ENCODE measurements around the gene TARM1. TPM values are rescaled to one million over a fixed set of nuclear protein-coding genes. Genes with fewer than 3 reads are reported as not detected.

The TARM1 gene
- total and polyA plus RNA-seq, 2 experiments from 2014 or later, result not detected

DNA sequence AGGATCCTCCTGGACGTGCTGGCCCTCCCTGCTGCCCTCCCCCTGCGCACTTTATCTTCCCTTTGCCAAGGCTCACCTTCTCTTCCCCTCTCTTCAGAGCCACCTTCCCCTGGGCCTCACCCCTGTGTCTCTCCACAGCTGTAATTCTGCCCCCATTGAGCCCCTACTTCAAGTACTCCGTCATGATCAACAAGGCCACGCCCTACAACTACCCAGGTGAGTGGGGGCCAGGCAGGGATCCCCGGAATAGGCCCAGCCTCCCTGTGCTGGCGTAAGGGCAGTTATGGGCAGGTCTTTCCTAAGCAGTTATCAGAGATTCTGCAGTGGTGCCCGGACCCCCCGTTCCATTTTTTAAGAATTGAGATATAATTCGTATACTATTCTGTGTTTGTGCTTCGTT lies 24.6 kb upstream of the TARM1 start:
- Histone ChIP-seq H4K20me1 (replicated peaks; ENCODE audit: insufficient read depth) (peaks cover 16% of the 10 kb centered on the region), H3K79me2 (replicated peaks; ENCODE audit: insufficient read depth) (peaks cover 22% of the 10 kb centered on the region), H3K4me3 (no peak overlapping the region), H3F3A (replicated peaks; ENCODE audit: low read depth) (0 out of 2 replicates have a peak, but pooled peaks cover 3% of the 10 kb centered on the region), H3K4me2 (no peak overlapping the region), H3K27me3 (ENCODE audit: insufficient read depth) (no peaks in the 10 kb centered on the region), H3K27ac (ENCODE audit: low read depth) (no peak overlapping the region), H3K36me3 (ENCODE audit: insufficient read depth) (peaks cover 10% of the 10 kb centered on the region), H2AFZ (no peak overlapping the region), H3K4me1 (ENCODE audit: insufficient read depth) (peaks cover 5% of the 10 kb centered on the region; the same call in 1 of the 2 replicates), H3K9me2 (ENCODE audit: insufficient read depth) (no peaks in the 10 kb centered on the region)
- DNase-seq (ENCODE audit: low spot score), result no peak
- no peak overlapping the region for H3K4me3 Mint-ChIP-seq
- H3K4me1 Mint-ChIP-seq, result peaks cover 7% of the 10 kb centered on the region
- H3K36me3 Mint-ChIP-seq (ENCODE audit: low read depth), result peaks cover 48% of the 10 kb centered on the region
- no peak overlapping the region for H3K27ac Mint-ChIP-seq
- no peak for ATAC-seq
- no peaks in the 10 kb centered on the region; the same call in 1 of the 3 replicates for H3K9me3 Mint-ChIP-seq
- H3K27me3 Mint-ChIP-seq (ENCODE audit: insufficient read depth, low read depth, poor library complexity), result peaks cover 22% of the 10 kb centered on the region
- no peak for TF ChIP-seq NANOG (IDR thresholded peaks at IDR 0.05; ENCODE audit: borderline replicate concordance)
- TF ChIP-seq, protein P1, sequence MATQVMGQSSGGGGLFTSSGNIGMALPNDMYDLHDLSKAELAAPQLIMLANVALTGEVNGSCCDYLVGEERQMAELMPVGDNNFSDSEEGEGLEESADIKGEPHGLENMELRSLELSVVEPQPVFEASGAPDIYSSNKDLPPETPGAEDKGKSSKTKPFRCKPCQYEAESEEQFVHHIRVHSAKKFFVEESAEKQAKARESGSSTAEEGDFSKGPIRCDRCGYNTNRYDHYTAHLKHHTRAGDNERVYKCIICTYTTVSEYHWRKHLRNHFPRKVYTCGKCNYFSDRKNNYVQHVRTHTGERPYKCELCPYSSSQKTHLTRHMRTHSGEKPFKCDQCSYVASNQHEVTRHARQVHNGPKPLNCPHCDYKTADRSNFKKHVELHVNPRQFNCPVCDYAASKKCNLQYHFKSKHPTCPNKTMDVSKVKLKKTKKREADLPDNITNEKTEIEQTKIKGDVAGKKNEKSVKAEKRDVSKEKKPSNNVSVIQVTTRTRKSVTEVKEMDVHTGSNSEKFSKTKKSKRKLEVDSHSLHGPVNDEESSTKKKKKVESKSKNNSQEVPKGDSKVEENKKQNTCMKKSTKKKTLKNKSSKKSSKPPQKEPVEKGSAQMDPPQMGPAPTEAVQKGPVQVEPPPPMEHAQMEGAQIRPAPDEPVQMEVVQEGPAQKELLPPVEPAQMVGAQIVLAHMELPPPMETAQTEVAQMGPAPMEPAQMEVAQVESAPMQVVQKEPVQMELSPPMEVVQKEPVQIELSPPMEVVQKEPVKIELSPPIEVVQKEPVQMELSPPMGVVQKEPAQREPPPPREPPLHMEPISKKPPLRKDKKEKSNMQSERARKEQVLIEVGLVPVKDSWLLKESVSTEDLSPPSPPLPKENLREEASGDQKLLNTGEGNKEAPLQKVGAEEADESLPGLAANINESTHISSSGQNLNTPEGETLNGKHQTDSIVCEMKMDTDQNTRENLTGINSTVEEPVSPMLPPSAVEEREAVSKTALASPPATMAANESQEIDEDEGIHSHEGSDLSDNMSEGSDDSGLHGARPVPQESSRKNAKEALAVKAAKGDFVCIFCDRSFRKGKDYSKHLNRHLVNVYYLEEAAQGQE (IDR thresholded peaks at IDR 0.05; ENCODE audit: unreplicated experiment), result no peak
- no peak for TF ChIP-seq ZNF331 (CRISPR knock-in tag; IDR thresholded peaks at IDR 0.05; ENCODE audit: low read depth)
- TF ChIP-seq, protein P2, sequence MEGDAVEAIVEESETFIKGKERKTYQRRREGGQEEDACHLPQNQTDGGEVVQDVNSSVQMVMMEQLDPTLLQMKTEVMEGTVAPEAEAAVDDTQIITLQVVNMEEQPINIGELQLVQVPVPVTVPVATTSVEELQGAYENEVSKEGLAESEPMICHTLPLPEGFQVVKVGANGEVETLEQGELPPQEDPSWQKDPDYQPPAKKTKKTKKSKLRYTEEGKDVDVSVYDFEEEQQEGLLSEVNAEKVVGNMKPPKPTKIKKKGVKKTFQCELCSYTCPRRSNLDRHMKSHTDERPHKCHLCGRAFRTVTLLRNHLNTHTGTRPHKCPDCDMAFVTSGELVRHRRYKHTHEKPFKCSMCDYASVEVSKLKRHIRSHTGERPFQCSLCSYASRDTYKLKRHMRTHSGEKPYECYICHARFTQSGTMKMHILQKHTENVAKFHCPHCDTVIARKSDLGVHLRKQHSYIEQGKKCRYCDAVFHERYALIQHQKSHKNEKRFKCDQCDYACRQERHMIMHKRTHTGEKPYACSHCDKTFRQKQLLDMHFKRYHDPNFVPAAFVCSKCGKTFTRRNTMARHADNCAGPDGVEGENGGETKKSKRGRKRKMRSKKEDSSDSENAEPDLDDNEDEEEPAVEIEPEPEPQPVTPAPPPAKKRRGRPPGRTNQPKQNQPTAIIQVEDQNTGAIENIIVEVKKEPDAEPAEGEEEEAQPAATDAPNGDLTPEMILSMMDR (conservative IDR thresholded peaks at IDR 0.05; ENCODE audit: low read depth in 2 of 2), result no peak
- TF ChIP-seq, protein P3, sequence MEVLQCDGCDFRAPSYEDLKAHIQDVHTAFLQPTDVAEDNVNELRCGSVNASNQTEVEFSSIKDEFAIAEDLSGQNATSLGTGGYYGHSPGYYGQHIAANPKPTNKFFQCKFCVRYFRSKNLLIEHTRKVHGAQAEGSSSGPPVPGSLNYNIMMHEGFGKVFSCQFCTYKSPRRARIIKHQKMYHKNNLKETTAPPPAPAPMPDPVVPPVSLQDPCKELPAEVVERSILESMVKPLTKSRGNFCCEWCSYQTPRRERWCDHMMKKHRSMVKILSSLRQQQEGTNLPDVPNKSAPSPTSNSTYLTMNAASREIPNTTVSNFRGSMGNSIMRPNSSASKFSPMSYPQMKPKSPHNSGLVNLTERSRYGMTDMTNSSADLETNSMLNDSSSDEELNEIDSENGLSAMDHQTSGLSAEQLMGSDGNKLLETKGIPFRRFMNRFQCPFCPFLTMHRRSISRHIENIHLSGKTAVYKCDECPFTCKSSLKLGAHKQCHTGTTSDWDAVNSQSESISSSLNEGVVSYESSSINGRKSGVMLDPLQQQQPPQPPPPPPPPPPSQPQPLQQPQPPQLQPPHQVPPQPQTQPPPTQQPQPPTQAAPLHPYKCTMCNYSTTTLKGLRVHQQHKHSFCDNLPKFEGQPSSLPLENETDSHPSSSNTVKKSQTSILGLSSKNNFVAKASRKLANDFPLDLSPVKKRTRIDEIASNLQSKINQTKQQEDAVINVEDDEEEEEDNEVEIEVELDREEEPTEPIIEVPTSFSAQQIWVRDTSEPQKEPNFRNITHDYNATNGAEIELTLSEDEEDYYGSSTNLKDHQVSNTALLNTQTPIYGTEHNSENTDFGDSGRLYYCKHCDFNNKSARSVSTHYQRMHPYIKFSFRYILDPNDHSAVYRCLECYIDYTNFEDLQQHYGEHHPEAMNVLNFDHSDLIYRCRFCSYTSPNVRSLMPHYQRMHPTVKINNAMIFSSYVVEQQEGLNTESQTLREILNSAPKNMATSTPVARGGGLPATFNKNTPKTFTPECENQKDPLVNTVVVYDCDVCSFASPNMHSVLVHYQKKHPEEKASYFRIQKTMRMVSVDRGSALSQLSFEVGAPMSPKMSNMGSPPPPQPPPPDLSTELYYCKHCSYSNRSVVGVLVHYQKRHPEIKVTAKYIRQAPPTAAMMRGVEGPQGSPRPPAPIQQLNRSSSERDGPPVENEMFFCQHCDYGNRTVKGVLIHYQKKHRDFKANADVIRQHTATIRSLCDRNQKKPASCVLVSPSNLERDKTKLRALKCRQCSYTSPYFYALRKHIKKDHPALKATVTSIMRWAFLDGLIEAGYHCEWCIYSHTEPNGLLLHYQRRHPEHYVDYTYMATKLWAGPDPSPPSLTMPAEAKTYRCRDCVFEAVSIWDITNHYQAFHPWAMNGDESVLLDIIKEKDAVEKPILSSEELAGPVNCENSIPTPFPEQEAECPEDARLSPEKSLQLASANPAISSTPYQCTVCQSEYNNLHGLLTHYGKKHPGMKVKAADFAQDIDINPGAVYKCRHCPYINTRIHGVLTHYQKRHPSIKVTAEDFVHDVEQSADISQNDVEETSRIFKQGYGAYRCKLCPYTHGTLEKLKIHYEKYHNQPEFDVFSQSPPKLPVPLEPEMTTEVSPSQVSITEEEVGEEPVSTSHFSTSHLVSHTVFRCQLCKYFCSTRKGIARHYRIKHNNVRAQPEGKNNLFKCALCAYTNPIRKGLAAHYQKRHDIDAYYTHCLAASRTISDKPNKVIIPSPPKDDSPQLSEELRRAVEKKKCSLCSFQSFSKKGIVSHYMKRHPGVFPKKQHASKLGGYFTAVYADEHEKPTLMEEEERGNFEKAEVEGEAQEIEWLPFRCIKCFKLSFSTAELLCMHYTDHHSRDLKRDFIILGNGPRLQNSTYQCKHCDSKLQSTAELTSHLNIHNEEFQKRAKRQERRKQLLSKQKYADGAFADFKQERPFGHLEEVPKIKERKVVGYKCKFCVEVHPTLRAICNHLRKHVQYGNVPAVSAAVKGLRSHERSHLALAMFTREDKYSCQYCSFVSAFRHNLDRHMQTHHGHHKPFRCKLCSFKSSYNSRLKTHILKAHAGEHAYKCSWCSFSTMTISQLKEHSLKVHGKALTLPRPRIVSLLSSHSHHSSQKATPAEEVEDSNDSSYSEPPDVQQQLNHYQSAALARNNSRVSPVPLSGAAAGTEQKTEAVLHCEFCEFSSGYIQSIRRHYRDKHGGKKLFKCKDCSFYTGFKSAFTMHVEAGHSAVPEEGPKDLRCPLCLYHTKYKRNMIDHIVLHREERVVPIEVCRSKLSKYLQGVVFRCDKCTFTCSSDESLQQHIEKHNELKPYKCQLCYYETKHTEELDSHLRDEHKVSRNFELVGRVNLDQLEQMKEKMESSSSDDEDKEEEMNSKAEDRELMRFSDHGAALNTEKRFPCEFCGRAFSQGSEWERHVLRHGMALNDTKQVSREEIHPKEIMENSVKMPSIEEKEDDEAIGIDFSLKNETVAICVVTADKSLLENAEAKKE (CRISPR knock-in tag; IDR thresholded peaks at IDR 0.05), result no peak
- no peak for TF ChIP-seq EZH2 (IDR thresholded peaks at IDR 0.05; ENCODE audit: low read depth, unreplicated experiment)
- TF ChIP-seq, protein P4, sequence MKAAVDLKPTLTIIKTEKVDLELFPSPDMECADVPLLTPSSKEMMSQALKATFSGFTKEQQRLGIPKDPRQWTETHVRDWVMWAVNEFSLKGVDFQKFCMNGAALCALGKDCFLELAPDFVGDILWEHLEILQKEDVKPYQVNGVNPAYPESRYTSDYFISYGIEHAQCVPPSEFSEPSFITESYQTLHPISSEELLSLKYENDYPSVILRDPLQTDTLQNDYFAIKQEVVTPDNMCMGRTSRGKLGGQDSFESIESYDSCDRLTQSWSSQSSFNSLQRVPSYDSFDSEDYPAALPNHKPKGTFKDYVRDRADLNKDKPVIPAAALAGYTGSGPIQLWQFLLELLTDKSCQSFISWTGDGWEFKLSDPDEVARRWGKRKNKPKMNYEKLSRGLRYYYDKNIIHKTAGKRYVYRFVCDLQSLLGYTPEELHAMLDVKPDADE (IDR thresholded peaks at IDR 0.05), result no peak
- TF ChIP-seq CREB1 (CRISPR knock-in tag; IDR thresholded peaks at IDR 0.05; ENCODE audit: low read depth), result no peak
- no peak for TF ChIP-seq EZH2phosphoT487 (IDR thresholded peaks at IDR 0.05; ENCODE audit: unreplicated experiment)
- TF ChIP-seq JUNB (IDR thresholded peaks at IDR 0.05; ENCODE audit: unreplicated experiment), result no peak
- TF ChIP-seq STAT1 (IDR thresholded peaks at IDR 0.05; ENCODE audit: unreplicated experiment), result no peak

All from GM23338 (cell line).